H9 (cell line): ENCODE data around the gene FMO5. TPM values are rescaled to one million over a fixed set of nuclear protein-coding genes. Genes with fewer than 3 reads are reported as not detected.
A peak's percentile ranks its signal among the peaks of the same experiment; 100 is the strongest.

Source experiments
- DNase-seq: peaks from one replicate; pipeline ENCODE4 v3.0.0-alpha.2; 2017
- H2AFZ ChIP-seq: one replicate; pipeline ENCODE4 v1.6.1; 2013; ENCODE audit warnings: mild to moderate bottlenecking, low read length, control low read depth, moderate library complexity
- H2AK5ac ChIP-seq: 2 replicates; pipeline ENCODE4 v1.6.1; 2013; ENCODE audit warnings: low read length, control low read depth, mixed read lengths; ENCODE audit not compliant: insufficient read length
- H2BK120ac ChIP-seq: one replicate; pipeline ENCODE4 v1.6.1; 2013; ENCODE audit warnings: low read depth, mild to moderate bottlenecking, low read length, control low read depth, inconsistent platforms; ENCODE audit not compliant: poor library complexity, severe bottlenecking
- H2BK12ac ChIP-seq: 2 replicates; pipeline ENCODE4 v1.6.1; 2013; ENCODE audit warnings: low read length, control low read depth, mixed read lengths, low read depth; ENCODE audit not compliant: insufficient read length
- H2BK15ac ChIP-seq: 2 replicates; pipeline ENCODE4 v1.6.1; 2013; ENCODE audit warnings: low read depth, low read length, control low read depth
- H2BK20ac ChIP-seq: one replicate; pipeline ENCODE4 v1.6.1; 2013; ENCODE audit warnings: low read depth, mild to moderate bottlenecking, low read length, control low read depth, inconsistent platforms; ENCODE audit not compliant: poor library complexity, severe bottlenecking
- H2BK5ac ChIP-seq: 2 replicates; pipeline ENCODE4 v1.6.1; 2013; ENCODE audit warnings: low read length, control low read depth, mixed read lengths; ENCODE audit not compliant: insufficient read length
- H3K14ac ChIP-seq: 2 replicates; pipeline ENCODE4 v1.6.1; 2013; ENCODE audit warnings: low read length, control low read depth; ENCODE audit not compliant: insufficient read depth
- H3K18ac ChIP-seq: 2 replicates; pipeline ENCODE4 v1.6.1; 2013; ENCODE audit warnings: low read depth, mild to moderate bottlenecking, mixed read lengths, low read length, control low read depth; ENCODE audit not compliant: insufficient read length
- H3K23ac ChIP-seq: 2 replicates; pipeline ENCODE4 v1.6.1; 2013; ENCODE audit warnings: low read length, control low read depth, mixed read lengths, low read depth; ENCODE audit not compliant: insufficient read length
- H3K23me2 ChIP-seq: 2 replicates; pipeline ENCODE4 v1.6.1; 2013; ENCODE audit warnings: low read depth, mild to moderate bottlenecking, mixed read lengths, low read length, control low read depth; ENCODE audit not compliant: insufficient read length, poor library complexity, severe bottlenecking
- H3K27ac ChIP-seq: 2 replicates; pipeline ENCODE4 v1.5.1; 2013; ENCODE audit warnings: low read length, control low read depth, mixed read lengths, low read depth; ENCODE audit not compliant: insufficient read length
- H3K27me3 ChIP-seq: 2 replicates; pipeline ENCODE4 v1.6.1; 2013; ENCODE audit warnings: low read length, control low read depth, inconsistent platforms; ENCODE audit not compliant: insufficient read depth
- H3K4ac ChIP-seq: 2 replicates; pipeline ENCODE4 v1.6.1; 2013; ENCODE audit warnings: low read depth, mild to moderate bottlenecking, control low read depth, inconsistent platforms, low read length, moderate library complexity
- H3K4me1 ChIP-seq: 2 replicates; pipeline ENCODE4 v1.6.1; 2013; ENCODE audit warnings: low read length, control low read depth, inconsistent platforms; ENCODE audit not compliant: insufficient read depth
- H3K4me2 ChIP-seq: 2 replicates; pipeline ENCODE4 v1.6.1; 2013; ENCODE audit warnings: low read length, control low read depth, mixed read lengths; ENCODE audit not compliant: insufficient read length, insufficient read depth
- H3K56ac ChIP-seq: 2 replicates; pipeline ENCODE4 v1.6.1; 2013; ENCODE audit warnings: low read depth, mild to moderate bottlenecking, mixed read lengths, low read length, control low read depth; ENCODE audit not compliant: insufficient read length
- H3K79me1 ChIP-seq: 2 replicates; pipeline ENCODE4 v1.6.1; 2013; ENCODE audit warnings: low read depth, mild to moderate bottlenecking, moderate library complexity, low read length, control low read depth, inconsistent platforms; ENCODE audit not compliant: insufficient read depth, poor library complexity, severe bottlenecking
- H3K79me2 ChIP-seq: 2 replicates; pipeline ENCODE4 v1.6.1; 2013; ENCODE audit warnings: low read length, control low read depth, inconsistent platforms; ENCODE audit not compliant: insufficient read depth
- H3K9ac ChIP-seq: 2 replicates; pipeline ENCODE4 v1.6.1; 2013; ENCODE audit warnings: low read length, control low read depth, mixed read lengths; ENCODE audit not compliant: insufficient read length; ENCODE audit errors: extremely low read depth
- H3K9me3 ChIP-seq: one replicate; pipeline ENCODE4 v1.6.1; 2013; ENCODE audit warnings: low read depth, low read length, inconsistent platforms; ENCODE audit not compliant: control insufficient read depth
- H3T11ph ChIP-seq: one replicate; pipeline ENCODE4 v1.6.1; 2013; ENCODE audit warnings: mild to moderate bottlenecking, low read length, control low read depth, inconsistent platforms
- H4K20me1 ChIP-seq: one replicate; pipeline ENCODE4 v1.6.1; 2013; ENCODE audit not compliant: control insufficient read depth, insufficient read length, insufficient read depth
- H4K5ac ChIP-seq: 2 replicates; pipeline ENCODE4 v1.6.1; 2013; ENCODE audit warnings: low read depth, mild to moderate bottlenecking, mixed read lengths, low read length, control low read depth; ENCODE audit not compliant: insufficient read length
- H4K8ac ChIP-seq: replicated peaks from 2 replicates; pipeline ENCODE4 v1.6.1; 2013; ENCODE audit warnings: low read length, control low read depth, mixed read lengths, low read depth; ENCODE audit not compliant: insufficient read length
- H4K91ac ChIP-seq: 2 replicates; pipeline ENCODE4 v1.6.1; 2013; ENCODE audit warnings: low read depth, mild to moderate bottlenecking, moderate library complexity, mixed read lengths, low read length, control low read depth; ENCODE audit not compliant: insufficient read length
- H3K27ac Mint-ChIP-seq, 3 experiments: 2 replicates in 2 of 3; 3 replicates in 1 of 3; pipeline ENCODE4 v1.8.0; 2020 to 2021; ENCODE audit warnings: mixed read lengths in 3 of 3, mild to moderate bottlenecking in 1 of 3, moderate library complexity in 1 of 3
- H3K27me3 Mint-ChIP-seq: 2 replicates; pipeline ENCODE4 v1.8.0; 2021; ENCODE audit warnings: low read depth, mild to moderate bottlenecking, moderate library complexity, mixed read lengths
- H3K36me3 Mint-ChIP-seq, 3 experiments: 2 replicates in 2 of 3; 3 replicates in 1 of 3; pipeline ENCODE4 v1.8.0; 2020 to 2021; ENCODE audit warnings: low read depth in 3 of 3, mixed read lengths in 3 of 3; ENCODE audit not compliant: insufficient read depth in 1 of 3
- H3K4me1 Mint-ChIP-seq, 2 experiments: 2 replicates each; pipeline ENCODE4 v1.8.0; 2020; ENCODE audit warnings: mixed read lengths in 2 of 2
- H3K4me3 Mint-ChIP-seq, 2 experiments: 2 replicates in 1 of 2; 3 replicates in 1 of 2; pipeline ENCODE4 v1.8.0; 2020 to 2021; ENCODE audit warnings: mild to moderate bottlenecking in 2 of 2, mixed read lengths in 2 of 2, moderate library complexity in 1 of 2
- H3K9me3 Mint-ChIP-seq, 2 experiments: 2 replicates in 1 of 2; 3 replicates in 1 of 2; pipeline ENCODE4 v1.8.0; 2020; ENCODE audit warnings: mild to moderate bottlenecking in 2 of 2, mixed read lengths in 2 of 2, moderate library complexity in 1 of 2
- CTCF ChIP-seq: fragments of 200-600 bp; sonication (generic); conservative IDR thresholded peaks from 3 replicates; pipeline ENCODE4 v1.8.0; 2021; ENCODE audit warnings: antibody characterized with exemption, mild to moderate bottlenecking
- WGBS: extraction: QIAGEN DNeasy Blood & Tissue Kit; methylation state at CpG from one replicate; pipeline ENCODE4 v1.1.7; 2013; ENCODE audit warnings: missing lambda C conversion rate, low lambda C conversion rate, mixed read lengths; ENCODE audit not compliant: insufficient read length; ENCODE audit errors: extremely low coverage; 5-methylcytosine and 5-hydroxymethylcytosine counted together
- total RNA-seq: library from RNA; stranded (reverse); gene quantifications from 2 replicates; pipeline ENCODE4 v1.2.1, GENCODE V29; 2021

The FMO5 gene
- total RNA-seq, 1 experiment from 2014 or later = 0.61 TPM

- no peak overlapping the region for H3K4ac ChIP-seq
- WGBS = no CpG with 5 or more reads among the region's 2 CpGs
- H3K27ac Mint-ChIP-seq = 0 out of 7 replicates have a peak overlapping the region, but pooled peaks of 1 of the 3 experiments have one; percentile 7
Observed at GRCh38 chr1:147270721-147271120, 45.6 kb upstream of the FMO5 start.

More at GRCh38 chr1:147270721-147271120, 45.6 kb upstream of the FMO5 start:
- Mint-ChIP-seq H3K9me3 (no peaks in the 10 kb centered on the region), H3K4me3 (no peak overlapping the region), H3K36me3 (peaks cover 22 to 75% (median 55%) of the 10 kb centered on the region in 3 experiments; a peak in 6 of 7 replicates), H3K27me3 (no peaks in the 10 kb centered on the region), H3K4me1 (no peaks in the 10 kb centered on the region)
- H2BK12ac ChIP-seq = no peak overlapping the region
- H3K79me1 ChIP-seq = no peaks in the 10 kb centered on the region
- no peak overlapping the region for H2BK20ac ChIP-seq
- no peaks in the 10 kb centered on the region for H3K27me3 ChIP-seq
- no peak overlapping the region for H2BK15ac ChIP-seq
- no peak overlapping the region for H3K18ac ChIP-seq
- no peaks in the 10 kb centered on the region for H4K20me1 ChIP-seq
- no peak overlapping the region for H4K8ac ChIP-seq
- H3K4me1 ChIP-seq = no peaks in the 10 kb centered on the region
- H2AK5ac ChIP-seq = no peak overlapping the region
- no peak overlapping the region for H2AFZ ChIP-seq
- no peaks in the 10 kb centered on the region for H3K79me2 ChIP-seq
- H3K27ac ChIP-seq = no peak overlapping the region
- H2BK120ac ChIP-seq = no peak overlapping the region
- H4K5ac ChIP-seq = no peak overlapping the region
- H3K23ac ChIP-seq = no peak overlapping the region
- no peaks in the 10 kb centered on the region for H3K9me3 ChIP-seq
- no peak overlapping the region for H3K56ac ChIP-seq
- H3K9ac ChIP-seq = no peak overlapping the region
- H4K91ac ChIP-seq = no peak overlapping the region
- no peak for TF ChIP-seq CTCF
- no peak for DNase-seq
- H3K14ac ChIP-seq = no peak overlapping the region
- H3K4me2 ChIP-seq = no peak overlapping the region
- no peak overlapping the region for H3T11ph ChIP-seq
- H2BK5ac ChIP-seq = no peak overlapping the region
- H3K23me2 ChIP-seq = no peaks in the 10 kb centered on the region
